ENCODE data around the gene TNNT3.

Gene TNNT3

DNA sequence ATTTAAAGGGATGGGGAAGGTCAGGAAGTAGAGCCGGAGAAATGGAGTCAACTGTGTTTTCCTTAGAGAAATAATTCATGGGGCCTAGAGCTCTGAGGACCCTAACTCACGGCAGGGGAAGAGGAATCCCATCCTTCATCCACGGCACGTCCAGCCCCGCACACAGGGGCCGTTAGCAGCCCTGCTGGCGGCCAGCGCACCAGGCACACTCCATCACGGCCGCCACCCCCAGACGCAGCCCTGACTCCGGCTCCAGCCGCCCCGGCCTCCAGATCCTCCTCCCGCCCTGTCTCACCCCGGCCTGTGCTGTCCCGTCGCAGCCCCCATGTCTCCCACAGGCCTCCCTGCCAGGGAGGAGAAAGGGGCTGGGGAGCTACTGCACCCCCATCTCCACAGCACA is 38.9 kb downstream of the TNNT3 start:
- no peak for DNase-seq (ENCODE audit: low read depth in 3 of 3)

DNA sequence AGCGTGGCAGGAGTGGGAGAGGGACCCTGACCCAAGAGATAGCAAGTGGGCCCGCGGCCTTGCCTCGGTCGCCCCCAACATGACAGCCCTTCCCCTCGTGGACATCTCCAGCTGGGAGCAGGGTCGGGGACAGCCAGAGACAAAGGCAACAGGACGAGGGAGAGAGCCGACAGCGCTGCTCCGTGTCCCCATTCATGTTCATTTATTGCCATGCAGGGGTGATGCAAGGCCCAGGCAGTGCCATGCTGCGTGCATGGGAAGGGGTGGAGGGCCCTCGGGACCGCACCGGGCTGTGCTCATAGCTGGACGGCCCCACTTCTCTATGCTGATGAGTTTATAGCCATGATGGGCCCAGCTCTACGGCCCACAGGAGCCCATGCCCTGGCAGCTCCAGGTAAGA is 40.3 kb downstream of the TNNT3 start:
- DNase-seq (ENCODE audit: low read depth in 3 of 3), result no peak

DNA sequence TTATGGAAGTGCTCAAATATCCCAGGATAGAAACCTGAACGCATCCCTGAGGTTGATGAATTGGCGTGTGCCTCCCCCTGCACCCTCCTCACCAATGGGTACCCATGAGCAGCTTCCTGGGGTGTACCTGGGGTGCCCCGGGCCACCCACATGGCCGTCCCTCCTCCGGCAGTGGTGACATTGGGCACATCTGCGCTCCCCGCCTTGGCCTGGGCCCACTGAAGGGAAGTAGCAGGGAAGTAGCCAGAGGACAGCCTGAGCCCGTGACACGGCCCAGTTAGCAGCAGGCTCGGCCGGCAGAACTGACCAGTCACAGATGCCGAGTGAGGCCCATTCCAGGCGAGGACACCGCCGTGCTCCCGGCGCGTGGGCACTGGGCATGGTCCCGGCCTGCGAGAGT is 44.4 kb downstream of the TNNT3 start:
- DNase-seq (ENCODE audit: low read depth in 3 of 3), result no peak

DNA sequence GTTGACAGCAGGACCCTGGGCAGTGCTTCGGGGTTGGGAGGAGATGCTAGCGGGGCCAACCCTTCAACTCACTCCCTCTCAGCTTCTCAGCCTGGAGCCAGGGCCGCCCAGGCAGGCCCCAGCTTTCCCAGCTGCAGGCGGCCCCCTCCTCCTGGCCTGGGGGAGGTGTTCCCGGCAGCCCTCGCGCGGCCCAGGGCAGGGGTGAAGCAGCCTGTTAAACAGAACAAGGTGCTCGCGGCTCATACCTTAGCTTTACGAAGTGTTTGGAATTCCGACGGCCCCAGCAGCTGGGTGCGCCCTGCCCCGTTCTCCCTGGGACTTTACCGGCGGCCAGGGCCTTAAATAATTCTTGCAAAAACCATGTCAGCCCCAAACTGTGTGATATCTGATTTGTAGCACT is 44.8 kb downstream of the TNNT3 start:
- DNase-seq (ENCODE audit: low read depth in 3 of 3), result no peak

DNA sequence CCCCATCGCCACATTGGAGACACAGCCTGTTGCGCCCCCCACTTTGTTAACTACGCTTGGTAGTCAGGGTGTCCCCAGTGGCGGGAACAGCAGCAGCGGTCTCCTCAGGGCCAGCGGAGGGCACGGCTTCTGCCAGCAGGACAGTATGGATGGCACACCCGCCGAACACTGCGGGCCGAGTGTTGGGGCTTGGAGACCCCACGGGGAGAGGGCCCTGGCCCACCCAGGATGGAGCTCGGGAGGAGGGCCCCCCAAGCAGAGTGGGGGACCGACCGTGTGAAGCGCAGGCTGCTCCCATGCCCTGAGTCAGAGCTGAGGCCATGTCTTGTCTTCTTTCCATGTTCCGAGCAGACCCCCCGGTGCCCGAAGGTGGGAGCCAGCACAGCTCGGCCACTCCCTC is 45.5 kb downstream of the TNNT3 start:
- DNase-seq (ENCODE audit: low read depth in 3 of 3), result no peak

DNA sequence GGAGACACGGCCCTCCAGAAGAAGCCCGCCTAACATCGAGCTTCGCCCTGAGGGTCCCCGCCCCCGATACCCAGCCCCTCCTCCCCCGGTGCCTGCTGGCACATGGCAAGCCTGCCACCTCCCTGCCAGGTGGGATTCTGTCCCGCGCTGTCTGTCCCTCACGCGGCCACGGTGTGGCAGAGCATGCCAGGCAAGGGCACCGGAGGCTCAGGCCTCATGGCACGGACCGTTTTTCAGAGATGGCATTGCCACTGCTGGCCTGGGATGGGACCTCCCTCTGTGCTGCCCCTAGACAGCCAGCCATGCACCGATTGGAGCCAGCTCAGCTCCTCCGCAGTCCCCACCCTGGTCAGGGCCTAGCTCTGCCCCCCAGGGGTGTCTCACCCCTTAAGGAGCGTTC is 47.0 kb downstream of the TNNT3 start:
- no peak for DNase-seq (ENCODE audit: low read depth in 3 of 3)

DNA sequence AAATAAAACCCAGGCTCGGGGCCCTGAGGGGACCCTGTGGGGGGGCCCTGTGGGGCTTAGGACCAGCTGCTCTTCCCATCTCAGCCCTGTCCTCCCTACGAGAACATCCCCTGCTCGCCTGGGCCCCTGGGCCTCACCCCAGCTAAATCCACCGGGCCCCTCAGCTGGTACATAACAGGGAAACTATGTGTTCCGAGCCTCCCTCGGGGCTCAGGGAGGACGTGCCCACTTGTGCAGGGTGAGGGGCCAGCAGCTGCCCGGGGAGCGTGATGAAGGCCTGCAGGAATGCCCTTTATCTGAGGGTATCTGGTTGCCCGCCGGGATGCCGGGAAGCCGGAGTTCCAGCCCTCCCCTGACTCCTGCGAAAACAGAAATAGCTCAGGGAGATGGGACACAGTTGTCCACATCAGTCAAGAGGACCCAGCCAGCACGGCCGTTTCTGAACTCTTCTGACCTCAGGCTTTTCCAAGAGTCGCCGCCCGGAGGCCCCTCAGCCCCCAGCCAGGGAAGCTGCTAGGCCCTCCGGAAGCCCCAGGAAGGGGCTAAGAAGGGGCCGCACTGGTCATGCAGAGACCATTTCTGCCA is 48.2 kb downstream of the TNNT3 start:
- DNase-seq (ENCODE audit: low read depth in 3 of 3), result no peak

DNA sequence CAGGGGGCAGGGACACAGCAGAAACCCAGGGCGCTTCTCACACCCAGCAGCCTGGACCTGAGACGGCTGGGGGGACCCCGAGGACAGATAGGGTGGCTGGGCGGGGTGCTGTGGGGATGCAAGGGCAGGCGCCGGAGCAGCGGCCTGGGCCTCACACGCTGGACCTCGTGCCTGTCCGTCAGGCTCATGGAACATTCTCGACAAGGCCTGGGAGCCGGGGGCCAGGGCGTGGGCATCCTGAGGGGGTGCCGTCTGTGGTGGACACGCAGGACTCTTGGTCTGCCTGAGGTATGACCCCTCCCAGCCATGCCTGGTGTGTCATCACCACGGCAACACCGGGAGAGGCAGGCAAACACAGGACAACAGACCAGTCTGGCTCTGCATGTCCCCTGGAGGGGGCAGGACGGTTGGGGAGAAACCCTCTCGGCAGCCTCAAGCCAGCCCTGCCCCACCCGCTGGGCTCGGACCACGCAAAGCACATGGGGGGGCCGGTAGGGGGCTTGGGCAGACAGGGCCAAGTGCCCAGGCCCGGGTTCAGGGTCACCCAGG is 49.0 kb downstream of the TNNT3 start:
- DNase-seq (ENCODE audit: low read depth in 3 of 3), result no peak

DNA sequence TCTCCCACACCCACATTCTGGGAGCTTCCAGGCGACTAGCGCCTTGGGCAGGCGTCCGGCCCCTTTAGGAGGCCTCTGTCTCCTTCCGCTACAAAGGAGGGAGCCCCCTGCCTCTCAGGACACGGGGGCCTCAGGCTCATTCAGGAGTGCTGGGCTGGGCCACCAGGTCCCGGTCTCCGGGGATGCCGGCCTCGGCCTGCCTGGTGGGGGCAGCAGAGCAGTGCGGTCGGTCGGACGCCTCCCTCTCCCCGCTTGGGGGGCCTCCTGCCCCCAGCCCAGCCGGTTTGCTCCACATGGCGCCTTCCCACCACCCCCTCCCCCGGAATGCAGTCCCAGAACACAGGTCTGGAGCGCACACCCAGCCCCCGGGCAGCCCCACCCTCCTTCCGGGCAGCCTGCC is 49.5 kb downstream of the TNNT3 start:
- DNase-seq (ENCODE audit: low read depth in 3 of 3), result no peak

DNA sequence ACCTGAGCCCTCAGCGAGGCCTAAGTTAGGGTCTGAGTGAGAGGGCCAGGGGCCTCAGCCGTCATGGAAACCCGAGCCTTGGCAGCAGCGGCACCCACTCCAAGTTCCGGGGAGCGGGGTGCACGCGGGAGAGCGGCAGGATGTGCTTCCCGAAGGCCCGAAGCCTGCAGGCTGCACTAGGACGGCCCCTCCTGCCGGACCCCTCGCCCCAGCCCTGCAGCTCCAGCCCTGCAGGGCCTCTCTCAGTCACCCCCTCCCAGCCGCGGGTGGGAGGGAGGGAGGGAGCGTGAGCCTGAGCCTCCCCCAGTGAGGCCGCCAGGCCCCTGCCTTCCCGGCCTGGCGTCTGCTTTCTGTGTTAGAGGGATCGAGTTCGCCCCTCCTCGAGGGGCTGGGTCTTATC is 50.3 kb downstream of the TNNT3 start:
- DNase-seq (ENCODE audit: low read depth in 3 of 3), result no peak

DNA sequence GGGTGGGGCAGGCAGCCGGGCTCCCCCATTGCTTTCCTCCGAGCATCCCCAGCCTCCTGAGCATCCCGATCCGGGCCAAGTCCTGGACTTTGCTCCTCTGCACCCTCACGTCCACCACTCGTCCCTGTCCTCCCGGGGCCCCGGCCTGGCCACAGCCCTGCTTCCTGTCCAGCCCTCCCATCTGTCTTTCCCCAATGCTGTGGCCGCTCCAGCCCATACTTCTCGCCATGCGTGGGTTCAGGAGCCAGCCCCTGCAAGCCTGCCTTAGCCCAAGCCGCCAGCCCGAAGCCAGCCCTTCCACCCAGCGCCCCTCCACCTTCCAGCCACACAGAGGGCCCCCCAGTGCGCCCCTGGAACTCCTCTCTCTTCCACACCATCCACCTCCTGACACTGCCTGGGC is 51.5 kb downstream of the TNNT3 start:
- DNase-seq (ENCODE audit: low read depth in 3 of 3), result no peak

DNA sequence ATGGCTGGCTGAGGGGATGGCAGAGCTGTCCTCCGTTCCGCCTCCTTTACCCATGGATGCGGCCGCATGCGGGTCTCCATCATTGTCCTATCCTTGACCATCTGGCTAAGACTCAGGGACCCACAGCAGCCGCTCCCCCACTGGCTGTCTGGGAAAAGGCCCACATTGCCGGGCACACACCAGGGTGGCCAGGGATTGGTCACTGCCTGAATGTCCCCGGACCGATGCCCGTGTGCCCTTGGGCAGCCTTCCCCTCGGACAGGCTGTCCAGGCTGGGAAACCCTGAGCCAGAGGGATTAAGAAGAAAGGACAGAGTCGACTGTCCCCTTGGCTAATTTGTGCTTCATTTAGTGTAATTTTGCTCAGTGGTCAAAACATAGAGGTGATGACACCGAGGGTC is 55.7 kb downstream of the TNNT3 start:
- no peak for DNase-seq (ENCODE audit: low read depth in 3 of 3)

DNA sequence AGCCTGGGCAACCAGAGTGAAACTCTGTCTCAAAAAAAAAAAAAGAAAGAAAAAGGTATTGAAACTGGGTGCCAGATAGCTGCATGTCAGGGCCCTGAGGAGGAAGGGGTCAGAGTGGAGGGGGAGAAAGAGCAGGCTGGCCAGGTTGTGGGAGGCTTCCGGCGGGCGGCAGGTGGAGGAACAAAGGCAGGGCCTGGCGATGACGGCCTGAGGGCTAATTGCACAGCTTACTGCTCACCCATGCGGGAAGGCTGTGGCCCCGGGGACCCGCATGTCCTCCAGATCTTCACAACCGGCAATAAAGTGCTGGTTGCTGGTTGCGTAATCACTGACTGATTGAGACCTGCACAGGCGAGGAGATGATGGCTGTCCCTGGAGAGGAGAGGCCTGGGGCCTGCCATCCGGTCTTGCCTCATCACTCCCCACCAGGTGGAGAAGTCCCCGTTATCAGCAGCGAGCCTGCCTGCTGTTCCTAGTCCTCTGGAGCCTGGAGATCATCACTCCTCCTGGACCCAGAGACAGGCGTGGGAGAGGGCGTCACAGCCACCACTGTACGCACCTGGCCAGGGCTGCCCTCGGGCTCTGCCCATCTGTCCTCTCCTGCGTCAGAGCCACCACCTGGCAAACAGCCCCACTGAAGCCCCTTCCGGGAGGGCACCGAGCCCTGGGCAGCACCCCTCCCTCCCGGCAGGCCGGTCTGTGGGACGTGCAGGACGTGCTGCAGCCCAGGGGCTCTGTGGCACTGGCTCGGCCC is 59.4 kb downstream of the TNNT3 start:
- DNase-seq (ENCODE audit: low read depth in 3 of 3), result no peak

DNA sequence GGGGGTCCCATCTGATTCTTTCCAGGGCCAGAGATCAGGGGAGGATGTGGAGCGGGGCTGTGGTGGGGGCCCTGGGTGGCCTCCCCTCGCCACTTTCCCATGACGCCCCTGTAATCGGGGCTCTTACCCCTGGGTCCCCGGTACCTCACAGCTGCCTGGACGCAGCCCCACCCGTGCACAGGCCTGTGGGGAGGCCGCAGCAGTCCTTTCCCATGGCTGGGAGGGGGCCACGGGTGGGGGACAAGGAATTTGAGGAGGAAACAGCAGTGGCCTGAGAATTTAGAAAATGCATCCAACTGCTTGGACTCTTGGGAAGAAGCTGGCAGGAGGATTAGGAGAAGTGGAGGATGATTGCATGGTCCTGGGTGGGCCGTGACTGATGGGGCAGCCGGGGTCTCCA is 60.1 kb downstream of the TNNT3 start:
- DNase-seq (ENCODE audit: low read depth in 3 of 3), result no peak

DNA sequence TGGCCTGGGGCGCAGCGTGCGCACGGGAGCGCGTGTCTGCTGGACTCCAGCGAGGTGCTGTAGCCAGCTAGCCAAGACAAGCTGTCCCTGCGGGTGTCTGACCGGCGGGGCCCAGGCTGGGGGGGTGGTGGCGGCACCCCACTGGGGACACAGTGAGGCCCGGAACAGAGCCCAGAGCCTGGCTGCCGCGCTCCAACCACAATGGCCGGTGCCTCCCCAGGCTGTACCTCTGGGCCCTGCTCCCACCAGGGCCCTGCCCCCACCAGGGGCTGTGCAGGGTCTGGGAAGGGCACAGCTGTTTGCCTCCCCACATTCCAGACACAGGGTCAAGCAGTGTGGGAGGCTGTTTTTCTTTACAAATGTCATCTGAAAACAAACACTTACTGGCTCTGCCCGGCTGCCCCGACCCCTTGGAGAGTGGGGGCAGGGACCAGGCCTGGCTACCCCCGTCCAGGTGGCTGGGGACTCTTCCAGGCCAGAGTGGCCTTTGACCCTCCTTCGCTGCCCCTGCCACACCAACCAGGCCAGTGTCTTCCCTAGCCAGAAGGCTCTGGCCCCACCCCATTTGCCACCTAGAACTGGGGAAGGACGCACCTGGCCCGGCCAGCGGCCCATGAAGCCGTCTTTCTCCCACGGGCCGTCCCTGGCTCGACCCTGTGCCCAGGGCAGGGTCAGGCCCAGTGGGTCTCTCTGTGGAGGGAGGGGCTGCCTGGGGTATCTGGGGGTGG is 63.5 kb downstream of the TNNT3 start:
- DNase-seq (ENCODE audit: low read depth in 3 of 3), result no peak

DNA sequence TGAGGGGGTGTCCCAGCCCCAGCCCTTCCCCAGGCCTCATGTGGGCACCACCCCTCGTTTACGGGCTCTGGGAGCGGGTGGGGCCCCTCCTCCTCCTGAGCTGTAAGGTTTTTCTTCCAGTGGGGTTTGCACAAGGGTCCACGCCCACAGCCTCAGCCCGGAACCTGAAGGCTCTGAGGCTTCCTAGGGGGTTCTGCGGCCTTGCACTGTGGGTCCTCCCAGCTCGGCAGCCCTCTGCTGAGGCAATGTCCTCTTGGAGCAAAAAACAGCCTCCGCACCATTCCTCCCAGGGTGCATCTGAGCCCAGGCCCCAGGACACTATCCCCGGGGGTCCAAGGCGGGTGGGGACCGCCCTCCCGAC is 64.1 kb downstream of the TNNT3 start:
- no peak for DNase-seq (ENCODE audit: low read depth in 3 of 3)

DNA sequence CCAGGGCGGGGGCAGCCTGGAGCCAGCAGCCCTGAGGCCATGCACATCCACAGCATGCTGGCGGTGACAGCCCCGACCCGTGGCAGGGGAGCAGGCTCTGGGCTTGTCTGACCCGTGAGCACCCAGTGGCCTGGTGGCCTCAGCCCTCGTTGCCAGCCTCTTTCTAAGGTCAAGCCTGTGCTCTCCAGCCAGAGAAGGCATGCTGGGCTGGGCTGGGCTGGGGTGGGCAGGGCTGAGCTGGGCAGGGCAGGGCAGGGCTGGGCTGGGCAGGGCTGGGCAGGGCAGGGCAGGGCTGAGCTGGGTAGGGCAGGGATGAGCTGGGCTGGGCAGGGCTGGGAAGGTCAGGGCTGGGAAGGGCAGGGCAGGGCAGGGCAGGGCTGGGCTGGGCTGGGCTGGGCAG is 67.5 kb downstream of the TNNT3 start:
- DNase-seq (ENCODE audit: low read depth in 3 of 3), result no peak

DNA sequence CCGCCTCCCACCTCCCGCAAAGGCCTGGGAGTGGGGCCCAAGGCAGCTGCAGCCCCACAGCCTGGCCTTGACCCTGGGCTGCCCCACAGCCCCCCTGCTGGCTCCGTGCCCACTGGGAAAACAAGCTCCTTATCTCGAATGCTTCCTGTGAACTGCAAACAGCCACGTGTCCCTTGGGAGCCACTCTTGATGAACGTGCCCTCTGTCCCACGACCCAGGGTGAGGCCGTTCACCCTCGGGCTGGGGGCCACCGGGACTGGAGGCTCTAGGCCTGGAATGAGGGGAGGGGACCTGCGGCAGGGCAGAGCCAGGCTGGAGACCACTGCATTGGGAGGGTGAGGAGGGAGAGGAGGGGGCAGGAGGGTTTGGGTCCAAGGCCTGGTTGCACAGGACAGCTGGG is 68.7 kb downstream of the TNNT3 start:
- DNase-seq (ENCODE audit: low read depth in 3 of 3), result no peak
